Measurements from ENCODE around the gene ATP6V0C.
A peak's percentile ranks its signal among the peaks of the same experiment; 100 is the strongest.

The ATP6V0C gene

GRCh38 chr16:2490190-2491105 lies 23.3 kb upstream of the ATP6V0C start:
- no peak for DNase-seq (ENCODE audit: low spot score)

- no peak for DNase-seq (ENCODE audit: low spot score)
Measured at GRCh38 chr16:2492292-2492691, 21.5 kb upstream of the ATP6V0C start.

- DNase-seq (ENCODE audit: low spot score) = no peak
Measured at GRCh38 chr16:2493605-2494004, 20.1 kb upstream of the ATP6V0C start.

- no peak for DNase-seq (ENCODE audit: low spot score)
Measured at GRCh38 chr16:2494616-2495015, 19.1 kb upstream of the ATP6V0C start.

GRCh38 chr16:2495041-2495440 lies 18.7 kb upstream of the ATP6V0C start:
- no peak for DNase-seq (ENCODE audit: low spot score)

- no peak for DNase-seq (ENCODE audit: low spot score)
Measured at GRCh38 chr16:2496223-2497115, 17.3 kb upstream of the ATP6V0C start.

- DNase-seq (ENCODE audit: low spot score) = no peak
Measured at GRCh38 chr16:2497116-2497630, 16.6 kb upstream of the ATP6V0C start.

- DNase-seq (ENCODE audit: low spot score) = no peak
Measured at GRCh38 chr16:2497695-2498484, 15.9 kb upstream of the ATP6V0C start.

- no peak for DNase-seq (ENCODE audit: low spot score)
Measured at GRCh38 chr16:2498531-2499253, 15.1 kb upstream of the ATP6V0C start.

- DNase-seq (ENCODE audit: low spot score) = no peak
Measured at GRCh38 chr16:2499454-2499853, 14.3 kb upstream of the ATP6V0C start.

- DNase-seq (ENCODE audit: low spot score) = no peak
Measured at GRCh38 chr16:2499890-2500429, 13.8 kb upstream of the ATP6V0C start.

GRCh38 chr16:2500430-2500917 lies 13.3 kb upstream of the ATP6V0C start:
- no peak for DNase-seq (ENCODE audit: low spot score)

- DNase-seq (ENCODE audit: low spot score) = peak; percentile 94
Measured at GRCh38 chr16:2500918-2501750, 12.6 kb upstream of the ATP6V0C start.

- no peak for DNase-seq (ENCODE audit: low spot score)
Measured at GRCh38 chr16:2501946-2502895, 11.5 kb upstream of the ATP6V0C start.

- DNase-seq (ENCODE audit: low spot score) = no peak
Measured at GRCh38 chr16:2505695-2506094, 8.1 kb upstream of the ATP6V0C start.

GRCh38 chr16:2507052-2507659 lies 6.6 kb upstream of the ATP6V0C start:
- DNase-seq (ENCODE audit: low spot score) = no peak

GRCh38 chr16:2507665-2508064 lies 6.1 kb upstream of the ATP6V0C start:
- no peak for DNase-seq (ENCODE audit: low spot score)
